Left lung (tissue), 10 donors: ENCODE data around the gene RASAL2. TPM values are rescaled to one million over a fixed set of nuclear protein-coding genes. Genes with fewer than 3 reads are reported as not detected.
A peak's percentile ranks its signal among the peaks of the same experiment; 100 is the strongest.
"Not testable (repeated sequence)": the region's sequence is repeated elsewhere in the genome, so short reads cannot be mapped to it uniquely, and the experiment has no call there.

Experiments
- ATAC-seq: fragments of 200-7000 bp; cut with Tn5 transposase; one replicate; pipeline ENCODE4 v1.9.1; 2020; ENCODE audit warnings: moderate library complexity
- DNase-seq, 4 donors: peaks; one replicate each; pipeline ENCODE4 v3.0.0-alpha.2; 2013 to 2020
- H3K27ac ChIP-seq, 2 donors: fragments of 200-600 bp; sonication (generic) in 1 of 2; one replicate each; pipeline versions ENCODE4 v1.5.0 to v1.8.0; 2020 to 2021
- H3K27me3 ChIP-seq, 2 donors: fragments of 200-600 bp; sonication (generic) in 1 of 2; one replicate each; pipeline versions ENCODE4 v1.5.0 to v1.8.0; 2020 to 2021
- H3K36me3 ChIP-seq, 2 donors: fragments of 200-600 bp; sonication (generic) in 1 of 2; one replicate each; pipeline versions ENCODE4 v1.5.0 to v1.8.0; 2020 to 2021
- H3K4me1 ChIP-seq, 2 donors: fragments of 200-600 bp; one replicate each; pipeline ENCODE4 v1.8.0; 2021
- H3K4me3 ChIP-seq, 2 donors: fragments of 200-600 bp; sonication (generic) in 1 of 2; one replicate each; pipeline versions ENCODE4 v1.5.0 to v1.8.0; 2020 to 2021; ENCODE audit warnings: mild to moderate bottlenecking in 1 of 2
- H3K9me3 ChIP-seq, 2 donors: fragments of 200-600 bp; sonication (generic) in 1 of 2; one replicate each; pipeline versions ENCODE4 v1.5.0 to v1.8.0; 2020 to 2021
- intact Hi-C, 2 donors: fragments of 100-400 bp; cut with DNase I; formaldehyde crosslinking; loops; one replicate each; pipeline versions ENCODE4 v1.11.2 to v1.14.2; 2022
- polyA plus RNA-seq, 6 donors: library from polyadenylated mRNA; unstranded; fragments of 120-200 nt; gene quantifications; one replicate each; pipeline ENCODE4 v1.2.1, GENCODE V29; 2013; ENCODE audit not compliant: insufficient read length in 6 of 6
- total RNA-seq, 2 donors: library from RNA; stranded (reverse); fragmentation: NEBNext Ultra II Directional; extraction: Animal tissue kit (Norgen Biotek cat#: 25700); gene quantifications; one replicate each; pipeline ENCODE4 v1.2.1, GENCODE V29; 2021
- TF ChIP-seq, protein P1 (sequence below), 2 donors: fragments of 200-600 bp; sonication (generic) in 1 of 2; IDR thresholded peaks; one replicate each; pipeline versions ENCODE4 v1.5.0 to v1.8.0; 2021; ENCODE audit warnings: antibody characterized with exemption in 2 of 2
- donor health status: DM: no; HTN: yes; CAD: no.
- donor health status: DM: no; HTN: no; CAD: no.

Gene RASAL2
- total and polyA plus RNA-seq, 8 donors = 26.4 to 35.6 (median 29.5) TPM

DNA sequence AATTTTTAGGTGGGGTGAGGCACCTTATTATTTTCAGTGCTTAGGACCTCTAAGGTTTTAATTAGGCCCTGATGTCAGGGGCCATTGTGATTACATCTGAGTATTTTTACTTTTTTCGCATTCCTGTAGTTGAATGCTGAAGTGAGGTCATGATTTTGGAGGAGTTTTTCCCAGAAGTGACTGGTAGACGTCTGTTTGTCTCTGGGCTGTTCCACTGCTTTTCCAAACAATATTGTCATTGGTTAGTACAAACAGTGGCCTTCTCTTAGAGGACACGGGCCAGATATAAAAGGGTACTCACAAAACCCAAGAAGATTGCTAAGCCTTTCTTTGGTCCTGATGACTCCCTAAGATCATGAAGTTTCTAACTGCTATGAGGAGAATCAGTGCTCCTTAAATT is 7.6 kb upstream of the RASAL2 start:
- H3K9me3 ChIP-seq = no peaks in the 10 kb centered on the region
- no peaks in the 10 kb centered on the region for H3K36me3 ChIP-seq
- H3K4me3 ChIP-seq = no peak overlapping the region
- no peak overlapping the region for H3K27ac ChIP-seq
- intact Hi-C loops = no loop called here
- peaks cover 5 to 11% of the 10 kb centered on the region in 2 donors for H3K4me1 ChIP-seq
- DNase-seq (no peak), ATAC-seq (peak; percentile 41)
- no peaks in the 10 kb centered on the region for H3K27me3 ChIP-seq
- TF ChIP-seq, protein P1, sequence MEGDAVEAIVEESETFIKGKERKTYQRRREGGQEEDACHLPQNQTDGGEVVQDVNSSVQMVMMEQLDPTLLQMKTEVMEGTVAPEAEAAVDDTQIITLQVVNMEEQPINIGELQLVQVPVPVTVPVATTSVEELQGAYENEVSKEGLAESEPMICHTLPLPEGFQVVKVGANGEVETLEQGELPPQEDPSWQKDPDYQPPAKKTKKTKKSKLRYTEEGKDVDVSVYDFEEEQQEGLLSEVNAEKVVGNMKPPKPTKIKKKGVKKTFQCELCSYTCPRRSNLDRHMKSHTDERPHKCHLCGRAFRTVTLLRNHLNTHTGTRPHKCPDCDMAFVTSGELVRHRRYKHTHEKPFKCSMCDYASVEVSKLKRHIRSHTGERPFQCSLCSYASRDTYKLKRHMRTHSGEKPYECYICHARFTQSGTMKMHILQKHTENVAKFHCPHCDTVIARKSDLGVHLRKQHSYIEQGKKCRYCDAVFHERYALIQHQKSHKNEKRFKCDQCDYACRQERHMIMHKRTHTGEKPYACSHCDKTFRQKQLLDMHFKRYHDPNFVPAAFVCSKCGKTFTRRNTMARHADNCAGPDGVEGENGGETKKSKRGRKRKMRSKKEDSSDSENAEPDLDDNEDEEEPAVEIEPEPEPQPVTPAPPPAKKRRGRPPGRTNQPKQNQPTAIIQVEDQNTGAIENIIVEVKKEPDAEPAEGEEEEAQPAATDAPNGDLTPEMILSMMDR (IDR thresholded peaks at IDR 0.05) = no peak

- H3K4me3 ChIP-seq = no peak overlapping the region
- intact Hi-C loops = no loop called here
- no peaks in the 10 kb centered on the region for H3K9me3 ChIP-seq
- ATAC-seq (peak; percentile 64), DNase-seq (peak in 1 of 4 donors; percentile 37)
- no peak overlapping the region for H3K27ac ChIP-seq
- no peaks in the 10 kb centered on the region for H3K36me3 ChIP-seq
- TF ChIP-seq, protein P1 (IDR thresholded peaks at IDR 0.05) = no peak
- peaks cover 5 to 11% of the 10 kb centered on the region in 2 donors for H3K4me1 ChIP-seq
- H3K27me3 ChIP-seq = no peaks in the 10 kb centered on the region
These were observed 7.1 kb upstream of the RASAL2 start for GRCh38 chr1:178086766-178087165.

- peaks cover 0 to 3% of the 10 kb centered on the region in 2 donors for H3K27me3 ChIP-seq
- H3K4me1 ChIP-seq = peaks cover 5 to 11% of the 10 kb centered on the region in 2 donors
- no peaks in the 10 kb centered on the region for H3K36me3 ChIP-seq
- no peak for ATAC-seq
- no peak overlapping the region for H3K4me3 ChIP-seq
- no peaks in the 10 kb centered on the region for H3K9me3 ChIP-seq
- H3K27ac ChIP-seq = no peak overlapping the region
- TF ChIP-seq, protein P1 (IDR thresholded peaks at IDR 0.05) = no peak
- DNase-seq = no peak
- intact Hi-C loops = no loop called here
These were observed 5.3 kb upstream of the RASAL2 start for GRCh38 chr1:178088651-178089050.

GRCh38 chr1:178091454-178091853 is 2.5 kb upstream of the RASAL2 start:
- intact Hi-C loops, H3K9me3 ChIP-seq, H3K4me3 ChIP-seq, H3K36me3 ChIP-seq, ATAC-seq, DNase-seq, H3K27ac ChIP-seq: not testable (repeated sequence)
- Histone ChIP-seq H3K27me3 (peaks cover 0 to 20% of the 10 kb centered on the region in 2 donors), H3K4me1 (peaks cover 1 to 11% of the 10 kb centered on the region in 2 donors)

- Histone ChIP-seq H3K4me1 (peaks cover 4 to 6% of the 10 kb centered on the region in 2 donors), H3K9me3 (no peaks in the 10 kb centered on the region), H3K4me3 (no peak overlapping the region), H3K27me3 (peaks cover 0 to 20% of the 10 kb centered on the region in 2 donors), H3K27ac (no peak overlapping the region), H3K36me3 (no peaks in the 10 kb centered on the region)
- intact Hi-C loops = no loop called here
- DNase-seq (no peak), ATAC-seq (no peak)
- TF ChIP-seq, protein P1 (IDR thresholded peaks at IDR 0.05) = no peak
These were observed 1.7 kb upstream of the RASAL2 start for GRCh38 chr1:178091986-178092745.
